Body of pancreas (tissue), 4 donors: ENCODE data around the gene RARA. TPM values are rescaled to one million over a fixed set of nuclear protein-coding genes. Genes with fewer than 3 reads are reported as not detected.
"Not testable (repeated sequence)": the region's sequence is repeated elsewhere in the genome, so short reads cannot be mapped to it uniquely, and the experiment has no call there.

Experiments used
- ATAC-seq: fragments of 150-250 bp; one replicate; pipeline ENCODE4 v1.9.1; 2016
- DNase-seq, 4 donors: peaks; one replicate each; pipeline ENCODE4 v3.0.0-alpha.2; 2019
- H3K27ac ChIP-seq, 4 donors: fragments of 200-600 bp; sonication (generic); 1 replicate in 3 of 4; 2 replicates in 1 of 4; pipeline versions ENCODE4 v1.5.1 to v1.6.1; 2016 to 2019; ENCODE audit warnings: mild to moderate bottlenecking in 1 of 4, mixed read lengths in 1 of 4, moderate library complexity in 1 of 4
- H3K27me3 ChIP-seq, 2 donors: fragments of 200-600 bp; sonication (generic); one replicate each; pipeline ENCODE4 v1.6.0; 2016; ENCODE audit warnings: mild to moderate bottlenecking in 1 of 2
- H3K36me3 ChIP-seq, 2 donors: fragments of 200-600 bp; sonication (generic); replicated peaks in 1 of 2; 2 replicates each; pipeline ENCODE4 v1.5.1; 2016; ENCODE audit warnings: low read depth in 2 of 2; ENCODE audit not compliant: insufficient read depth in 1 of 2
- H3K4me1 ChIP-seq: fragments of 200-600 bp; sonication (generic); one replicate; pipeline ENCODE4 v1.6.0; 2016
- H3K4me3 ChIP-seq, 2 donors: fragments of 200-600 bp; sonication (generic); 1 replicate in 1 of 2; 2 replicates in 1 of 2; pipeline ENCODE4 v1.5.1; 2016 to 2019
- H3K9me3 ChIP-seq, 3 donors: fragments of 200-600 bp; sonication (generic); 1 replicate in 2 of 3; 2 replicates in 1 of 3; pipeline ENCODE4 v1.5.1; 2016
- CTCF ChIP-seq, 7 experiments: fragments of 450-650 bp in 4 of 7; fragments of 200-600 bp in 3 of 7; sonication (generic) in 3 of 7; IDR thresholded peaks; one replicate each; pipeline ENCODE4 v1.5.1; 2016 to 2019; ENCODE audit warnings: antibody characterized with exemption in 7 of 7
- POLR2A ChIP-seq, 3 donors: fragments of 450-650 bp; IDR thresholded peaks; one replicate each; pipeline ENCODE4 v1.6.1; 2016; ENCODE audit warnings: antibody characterized with exemption in 3 of 3, mild to moderate bottlenecking in 2 of 3
- WGBS, 2 donors: methylation state at CpG; one replicate each; pipeline ENCODE4 v1.1.5; 2017; 5-methylcytosine and 5-hydroxymethylcytosine counted together
- intact Hi-C: fragments of 100-400 bp; cut with DNase I; formaldehyde crosslinking; loops from one replicate; pipeline ENCODE4 v1.15.1; 2023
- total RNA-seq, 2 donors: library from RNA; depleted of rRNA; stranded (reverse); fragments of >200 nt; gene quantifications; one replicate each; pipeline ENCODE4 v1.1.0, GENCODE V29; 2016

RARA gene
- total RNA-seq, 2 donors from 2014 or later = 11.4 to 13.8 TPM

- 85 to 100% methylated on average over 2 of the region's 2 CpGs for WGBS, 2 donors
- no peak for TF ChIP-seq CTCF (IDR thresholded peaks at IDR 0.05)
- TF ChIP-seq POLR2A (IDR thresholded peaks at IDR 0.05) = no peak
- no peak for ATAC-seq
- Histone ChIP-seq H3K27me3 (no peaks in the 10 kb centered on the region), H3K27ac (no peak overlapping the region), H3K9me3 (no peaks in the 10 kb centered on the region), H3K36me3 (no peaks in the 10 kb centered on the region), H3K4me1 (no peaks in the 10 kb centered on the region), H3K4me3 (no peak overlapping the region)
- intact Hi-C loops = no loop called here
- DNase-seq = no peak
Measured at GRCh38 chr17:40372031-40372430, 63.1 kb downstream of the RARA start.

GRCh38 chr17:40372644-40373043 is 63.7 kb downstream of the RARA start:
- H3K9me3 ChIP-seq, intact Hi-C loops, H3K36me3 ChIP-seq, H3K4me3 ChIP-seq, ATAC-seq, H3K27me3 ChIP-seq, H3K4me1 ChIP-seq, DNase-seq, H3K27ac ChIP-seq: not testable (repeated sequence)
- WGBS, 2 donors = 42 to 58% methylated on average over 4 of the region's 4 CpGs

GRCh38 chr17:40373324-40373723 is 64.3 kb downstream of the RARA start:
- intact Hi-C loops = no loop called here
- Histone ChIP-seq H3K9me3 (no peaks in the 10 kb centered on the region), H3K36me3 (no peaks in the 10 kb centered on the region), H3K4me3 (no peak overlapping the region), H3K27ac (no peak overlapping the region), H3K27me3 (no peaks in the 10 kb centered on the region), H3K4me1 (no peaks in the 10 kb centered on the region)
- no peak for ATAC-seq
- 75 to 87% methylated on average over 4 of the region's 4 CpGs for WGBS, 2 donors
- DNase-seq = no peak
- TF ChIP-seq POLR2A (IDR thresholded peaks at IDR 0.05) (no peak), CTCF (IDR thresholded peaks at IDR 0.05) (no peak)

GRCh38 chr17:40373999-40374398 is 65.0 kb downstream of the RARA start:
- H3K4me1 ChIP-seq = no peaks in the 10 kb centered on the region
- H3K27me3 ChIP-seq = no peaks in the 10 kb centered on the region
- no peak for DNase-seq
- WGBS, 2 donors = 63 to 65% methylated on average over 8 of the region's 8 CpGs
- H3K36me3 ChIP-seq = no peaks in the 10 kb centered on the region
- TF ChIP-seq POLR2A (IDR thresholded peaks at IDR 0.05) (no peak), CTCF (IDR thresholded peaks at IDR 0.05) (no peak)
- intact Hi-C loops = no loop called here
- no peak for ATAC-seq
- no peak overlapping the region for H3K27ac ChIP-seq
- no peak overlapping the region for H3K4me3 ChIP-seq
- no peaks in the 10 kb centered on the region for H3K9me3 ChIP-seq

- ATAC-seq = no peak
- no peak for TF ChIP-seq POLR2A (IDR thresholded peaks at IDR 0.05)
- no peak for TF ChIP-seq CTCF (IDR thresholded peaks at IDR 0.05)
- Histone ChIP-seq H3K36me3 (no peaks in the 10 kb centered on the region), H3K27me3 (no peaks in the 10 kb centered on the region), H3K27ac (no peak overlapping the region), H3K4me1 (no peaks in the 10 kb centered on the region), H3K9me3 (no peaks in the 10 kb centered on the region), H3K4me3 (no peak overlapping the region)
- intact Hi-C loops = no loop called here
- 76 to 82% methylated on average over 10 to 14 of the region's 14 CpGs for WGBS, 2 donors
- no peak for DNase-seq
Measured at GRCh38 chr17:40374821-40375498, 66.0 kb downstream of the RARA start.

GRCh38 chr17:40375786-40376185 is 66.8 kb downstream of the RARA start:
- 78% methylated on average over 21 of the region's 21 CpGs; no CpG with 5 or more reads in 1 of the 2 donors for whole genome bisulfite sequencing, 2 donors
- H3K9me3 ChIP-seq, H3K36me3 ChIP-seq, H3K27ac ChIP-seq, ATAC-seq, H3K4me1 ChIP-seq, H3K4me3 ChIP-seq, DNase-seq, intact Hi-C loops, H3K27me3 ChIP-seq: not testable (repeated sequence)

- not testable (repeated sequence) for DNase-seq
- 44 to 64% methylated on average over 2 to 6 of the region's 6 CpGs for WGBS, 2 donors
Measured at GRCh38 chr17:40376541-40376940, 67.6 kb downstream of the RARA start.

More at GRCh38 chr17:40376541-40376940, 67.6 kb downstream of the RARA start:
- ATAC-seq, H3K27me3 ChIP-seq, intact Hi-C loops, H3K36me3 ChIP-seq, H3K27ac ChIP-seq, H3K4me1 ChIP-seq, H3K9me3 ChIP-seq, H3K4me3 ChIP-seq: not testable (repeated sequence)
